PC-9 (cell line): Measurements from ENCODE around the gene MAMDC4. TPM values are rescaled to one million over a fixed set of nuclear protein-coding genes. Genes with fewer than 3 reads are reported as not detected.
A peak's percentile ranks its signal among the peaks of the same experiment; 100 is the strongest.

Experiments used
- BruUV-seq: library from RNA; stranded (reverse); fragments of 400-500 nt; replicated peaks from 2 replicates; lab custom pipeline; 2021; lab: Mats Ljungman, UMichigan
- CTCF ChIA-PET: fragments of 300-600 bp; sonication (Branson Sonifier 250); formaldehyde crosslinking; loops from one replicate; lab custom pipeline; 2022; ENCODE audit warnings: antibody characterized with exemption; lab: Charles Lee
- POLR2A ChIA-PET: fragments of 300-600 bp; sonication (Branson Sonifier 250); formaldehyde crosslinking; loops from one replicate; lab custom pipeline; 2022; ENCODE audit warnings: antibody characterized with exemption; ENCODE audit not compliant: unreplicated experiment; lab: Charles Lee
- DNase-seq, 2 experiments: peaks; one replicate each; pipeline versions ENCODE4 v3.0.0 to v3.0.0-alpha.2; 2015 to 2022; ENCODE audit warnings: mixed read lengths in 1 of 2
- H2AFZ ChIP-seq: fragments of 200-600 bp; sonication (generic); 2 replicates; pipeline ENCODE4 v1.8.1; 2017; ENCODE audit warnings: antibody characterized with exemption
- H3F3A ChIP-seq: fragments of 200-600 bp; sonication (generic); 2 replicates; pipeline ENCODE4 v1.8.1; 2017; ENCODE audit warnings: antibody characterized with exemption, mild to moderate bottlenecking, low read depth; ENCODE audit not compliant: insufficient read depth
- H3K27ac ChIP-seq: fragments of 200-600 bp; sonication (generic); 2 replicates; pipeline ENCODE4 v1.6.1; 2016; ENCODE audit warnings: mixed run types
- H3K27me3 ChIP-seq: fragments of 200-600 bp; sonication (generic); 2 replicates; pipeline ENCODE4 v1.6.1; 2016; ENCODE audit warnings: low read depth, mixed run types; ENCODE audit not compliant: insufficient read depth
- H3K36me3 ChIP-seq: fragments of 200-600 bp; sonication (generic); 2 replicates; pipeline ENCODE4 v1.6.1; 2016; ENCODE audit warnings: low read depth, mixed run types
- H3K4me1 ChIP-seq: fragments of 200-600 bp; sonication (generic); replicated peaks from 2 replicates; pipeline ENCODE4 v1.6.1; 2016; ENCODE audit warnings: mixed run types; ENCODE audit not compliant: insufficient read depth
- H3K4me2 ChIP-seq: fragments of 200-600 bp; sonication (generic); 2 replicates; pipeline ENCODE4 v1.6.1; 2017; ENCODE audit warnings: mixed run types
- H3K4me3 ChIP-seq: fragments of 200-600 bp; sonication (generic); 2 replicates; pipeline ENCODE4 v1.6.1; 2016; ENCODE audit warnings: mixed run types
- H3K79me2 ChIP-seq: fragments of 200-600 bp; sonication (generic); 2 replicates; pipeline ENCODE4 v1.6.1; 2017; ENCODE audit warnings: low read depth, mixed run types
- H3K9me2 ChIP-seq: fragments of 200-600 bp; sonication (generic); 2 replicates; pipeline ENCODE4 v1.8.1; 2017; ENCODE audit warnings: mild to moderate bottlenecking; ENCODE audit not compliant: insufficient read depth
- H3K9me3 ChIP-seq: fragments of 200-600 bp; sonication (generic); 2 replicates; pipeline ENCODE4 v1.8.1; 2016; ENCODE audit warnings: low read depth; ENCODE audit not compliant: insufficient read depth
- H4K20me1 ChIP-seq: fragments of 200-600 bp; sonication (generic); 2 replicates; pipeline ENCODE4 v1.8.1; 2017; ENCODE audit not compliant: insufficient read depth
- EZH2 ChIP-seq: fragments of 200-600 bp; sonication (generic); IDR thresholded peaks from 2 replicates; pipeline ENCODE4 v1.8.0; 2017; ENCODE audit warnings: antibody characterized with exemption, low read depth
- intact Hi-C: fragments of 100-400 bp; cut with micrococcal nuclease; formaldehyde crosslinking; loops from one replicate; pipeline ENCODE4 v1.10.0; 2022; ENCODE audit not compliant: unreplicated experiment
- total RNA-seq: library from RNA; stranded (reverse); gene quantifications from 2 replicates; pipeline ENCODE4 v1.2.3, GENCODE V29; 2021
- TF ChIP-seq, protein P1 (sequence below): fragments of 200-600 bp; sonication (generic); conservative IDR thresholded peaks from 2 replicates; pipeline ENCODE4 v1.6.1; 2017; ENCODE audit warnings: mixed run types, antibody characterized with exemption, mild to moderate bottlenecking, moderate library complexity

Gene MAMDC4
- total RNA-seq, 1 experiment from 2014 or later, result 9.2 TPM

DNA sequence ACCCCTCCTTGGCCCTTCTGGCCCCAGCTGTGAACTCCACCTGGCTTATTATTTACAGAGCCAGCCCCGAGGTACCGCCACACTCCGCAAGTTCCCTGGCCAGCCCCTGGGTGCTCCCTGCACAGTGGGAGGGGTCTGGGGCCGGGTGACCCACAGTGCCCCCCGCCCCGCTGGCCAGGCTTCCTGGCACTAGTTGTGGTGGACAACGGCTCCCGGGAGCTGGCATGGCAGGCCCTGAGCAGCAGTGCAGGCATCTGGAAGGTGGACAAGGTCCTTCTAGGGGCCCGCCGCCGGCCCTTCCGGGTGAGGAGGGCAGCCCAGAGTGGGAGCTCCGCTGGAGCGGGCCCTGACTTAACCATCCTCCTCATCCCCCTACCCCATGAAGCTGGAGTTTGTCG is 3.9 kb downstream of the MAMDC4 start:
- POLR2A ChIA-PET, result no interaction called here
- Histone ChIP-seq H3F3A (peaks cover 11% of the 10 kb centered on the region; the same call in 1 of the 2 replicates), H3K4me3 (no peak overlapping the region), H3K4me1 (no peaks in the 10 kb centered on the region), H2AFZ (no peak overlapping the region), H4K20me1 (peaks cover 30% of the 10 kb centered on the region; the same call in 1 of the 2 replicates), H3K27ac (no peak overlapping the region), H3K36me3 (no peaks in the 10 kb centered on the region), H3K27me3 (no peaks in the 10 kb centered on the region), H3K9me2 (no peaks in the 10 kb centered on the region), H3K4me2 (no peak overlapping the region), H3K79me2 (no peaks in the 10 kb centered on the region), H3K9me3 (no peaks in the 10 kb centered on the region)
- intact Hi-C loops, result no loop called here
- DNase-seq, result peak in 1 of 2 experiments; percentile 21
- no TSS peak for BruUV-seq
- CTCF ChIA-PET, result no interaction called here
- no peak for TF ChIP-seq EZH2
- TF ChIP-seq, protein P1, sequence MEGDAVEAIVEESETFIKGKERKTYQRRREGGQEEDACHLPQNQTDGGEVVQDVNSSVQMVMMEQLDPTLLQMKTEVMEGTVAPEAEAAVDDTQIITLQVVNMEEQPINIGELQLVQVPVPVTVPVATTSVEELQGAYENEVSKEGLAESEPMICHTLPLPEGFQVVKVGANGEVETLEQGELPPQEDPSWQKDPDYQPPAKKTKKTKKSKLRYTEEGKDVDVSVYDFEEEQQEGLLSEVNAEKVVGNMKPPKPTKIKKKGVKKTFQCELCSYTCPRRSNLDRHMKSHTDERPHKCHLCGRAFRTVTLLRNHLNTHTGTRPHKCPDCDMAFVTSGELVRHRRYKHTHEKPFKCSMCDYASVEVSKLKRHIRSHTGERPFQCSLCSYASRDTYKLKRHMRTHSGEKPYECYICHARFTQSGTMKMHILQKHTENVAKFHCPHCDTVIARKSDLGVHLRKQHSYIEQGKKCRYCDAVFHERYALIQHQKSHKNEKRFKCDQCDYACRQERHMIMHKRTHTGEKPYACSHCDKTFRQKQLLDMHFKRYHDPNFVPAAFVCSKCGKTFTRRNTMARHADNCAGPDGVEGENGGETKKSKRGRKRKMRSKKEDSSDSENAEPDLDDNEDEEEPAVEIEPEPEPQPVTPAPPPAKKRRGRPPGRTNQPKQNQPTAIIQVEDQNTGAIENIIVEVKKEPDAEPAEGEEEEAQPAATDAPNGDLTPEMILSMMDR, result no peak

DNA sequence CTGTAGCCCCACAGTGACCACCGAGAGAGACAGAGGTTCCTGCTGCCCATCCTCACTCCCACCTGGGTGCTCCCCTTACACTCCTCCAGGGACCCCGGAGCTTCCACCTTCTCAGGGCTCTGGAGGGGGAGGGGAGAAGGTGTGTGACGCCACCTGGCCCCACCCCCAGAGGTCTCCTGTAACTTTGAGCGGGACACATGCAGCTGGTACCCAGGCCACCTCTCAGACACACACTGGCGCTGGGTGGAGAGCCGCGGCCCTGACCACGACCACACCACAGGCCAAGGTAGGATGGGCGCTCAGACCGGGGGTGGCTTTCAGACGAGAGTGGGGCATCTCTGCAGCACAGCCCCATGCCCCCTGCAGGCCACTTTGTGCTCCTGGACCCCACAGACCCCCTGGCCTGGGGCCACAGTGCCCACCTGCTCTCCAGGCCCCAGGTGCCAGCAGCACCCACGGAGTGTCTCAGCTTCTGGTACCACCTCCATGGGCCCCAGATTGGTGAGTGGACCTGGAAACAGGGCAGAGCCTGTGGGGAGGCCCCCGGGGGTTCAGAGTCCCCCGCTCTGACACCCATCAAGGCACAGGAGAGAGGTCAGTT is 4.5 kb downstream of the MAMDC4 start:
- Histone ChIP-seq H4K20me1 (peaks cover 25% of the 10 kb centered on the region; the same call in 1 of the 2 replicates), H3K4me1 (no peaks in the 10 kb centered on the region), H3K4me3 (no peak overlapping the region), H3K27ac (no peak overlapping the region), H3K27me3 (no peaks in the 10 kb centered on the region), H2AFZ (no peak overlapping the region), H3K79me2 (no peaks in the 10 kb centered on the region), H3K4me2 (no peak overlapping the region), H3K9me2 (no peaks in the 10 kb centered on the region), H3F3A (peaks cover 7% of the 10 kb centered on the region; the same call in 1 of the 2 replicates), H3K36me3 (0 out of 2 replicates have a peak, but pooled peaks cover 1% of the 10 kb centered on the region), H3K9me3 (no peaks in the 10 kb centered on the region)
- no TSS peak for BruUV-seq
- TF ChIP-seq, protein P1, result no peak
- DNase-seq, result peak in 1 of 2 experiments; percentile 31
- ChIA-PET CTCF (no interaction called here), POLR2A (no interaction called here)
- intact Hi-C loops, result no loop called here

DNA sequence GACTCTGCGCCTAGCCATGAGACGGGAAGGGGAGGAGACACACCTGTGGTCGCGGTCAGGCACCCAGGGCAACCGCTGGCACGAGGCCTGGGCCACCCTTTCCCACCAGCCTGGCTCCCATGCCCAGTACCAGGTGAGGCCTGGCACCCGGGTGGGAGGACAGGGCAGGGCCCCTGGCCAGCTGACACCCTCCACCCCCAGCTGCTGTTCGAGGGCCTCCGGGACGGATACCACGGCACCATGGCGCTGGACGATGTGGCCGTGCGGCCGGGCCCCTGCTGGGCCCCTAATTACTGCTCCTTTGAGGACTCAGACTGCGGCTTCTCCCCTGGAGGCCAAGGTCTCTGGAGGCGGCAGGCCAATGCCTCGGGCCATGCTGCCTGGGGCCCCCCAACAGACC is 5.0 kb downstream of the MAMDC4 start:
- no peak overlapping the region for H3K4me2 ChIP-seq
- H3K79me2 ChIP-seq, result no peaks in the 10 kb centered on the region
- H3K27me3 ChIP-seq, result no peaks in the 10 kb centered on the region
- POLR2A ChIA-PET, result no interaction called here
- CTCF ChIA-PET, result no interaction called here
- H3K9me3 ChIP-seq, result no peaks in the 10 kb centered on the region
- intact Hi-C loops, result no loop called here
- H3K36me3 ChIP-seq, result 0 out of 2 replicates have a peak, but pooled peaks cover 6% of the 10 kb centered on the region
- H3K4me1 ChIP-seq, result no peaks in the 10 kb centered on the region
- H3F3A ChIP-seq, result peaks cover 9% of the 10 kb centered on the region; the same call in 1 of the 2 replicates
- no peak overlapping the region for H3K27ac ChIP-seq
- H3K4me3 ChIP-seq, result no peak overlapping the region
- DNase-seq, result peak; percentile 7 to 22
- no peak for TF ChIP-seq EZH2
- TF ChIP-seq, protein P1, result no peak
- no TSS peak for BruUV-seq
- H2AFZ ChIP-seq, result no peak overlapping the region
- peaks cover 23% of the 10 kb centered on the region; the same call in 1 of the 2 replicates for H4K20me1 ChIP-seq
- H3K9me2 ChIP-seq, result no peaks in the 10 kb centered on the region
